Caco-2 (cell line): ENCODE data around the gene NEK3. TPM values are rescaled to one million over a fixed set of nuclear protein-coding genes. Genes with fewer than 3 reads are reported as not detected.

ENCODE experiments used
- BruUV-seq: library from RNA; stranded (reverse); fragments of 400-500 nt; replicated peaks from 2 replicates; lab custom pipeline; 2021; lab: Mats Ljungman, UMichigan
- CTCF ChIA-PET: fragments of 300-600 bp; sonication (Branson Sonifier 250); formaldehyde crosslinking; loops from one replicate; lab custom pipeline; 2022; ENCODE audit warnings: antibody characterized with exemption; lab: Charles Lee
- POLR2A ChIA-PET: fragments of 300-600 bp; sonication (Branson Sonifier 250); formaldehyde crosslinking; loops from one replicate; lab custom pipeline; 2022; ENCODE audit warnings: antibody characterized with exemption; lab: Charles Lee
- DNase-seq, 2 experiments: peaks; one replicate each; pipeline versions ENCODE4 v3.0.0 to v3.0.0-alpha.2; 2020 to 2022
- H3K27me3 ChIP-seq: replicated peaks from 2 replicates; pipeline ENCODE4 v1.6.0; 2011; ENCODE audit warnings: low read length; ENCODE audit not compliant: control insufficient read depth, insufficient read depth
- H3K36me3 ChIP-seq: 2 replicates; pipeline ENCODE4 v1.5.1; 2011; ENCODE audit warnings: low read length; ENCODE audit not compliant: control insufficient read depth, insufficient read depth
- H3K4me1 ChIP-seq: fragments of 250-450 bp; sonication (Bioruptor Pico); 2 replicates; pipeline ENCODE4 v1.5.1; 2020; ENCODE audit warnings: mild to moderate bottlenecking
- H3K4me3 ChIP-seq: 2 replicates; pipeline ENCODE4 v1.5.1; 2011; ENCODE audit warnings: low read depth, mild to moderate bottlenecking, control low read depth, low read length
- H3K9me3 ChIP-seq: fragments of 250-450 bp; sonication (Bioruptor Pico); 2 replicates; pipeline ENCODE4 v1.5.1; 2020; ENCODE audit warnings: mild to moderate bottlenecking, moderate library complexity
- H3K27ac Mint-ChIP-seq: one replicate; pipeline ENCODE4 v1.8.0; 2022; ENCODE audit warnings: mixed read lengths; ENCODE audit not compliant: unreplicated experiment
- H3K27me3 Mint-ChIP-seq: one replicate; pipeline ENCODE4 v1.8.0; 2022; ENCODE audit warnings: mixed read lengths; ENCODE audit not compliant: insufficient read depth, unreplicated experiment
- H3K36me3 Mint-ChIP-seq: one replicate; pipeline ENCODE4 v1.8.0; 2022; ENCODE audit warnings: mild to moderate bottlenecking, mixed read lengths; ENCODE audit not compliant: insufficient read depth, unreplicated experiment
- H3K4me1 Mint-ChIP-seq: one replicate; pipeline ENCODE4 v1.8.0; 2022; ENCODE audit warnings: low read depth, mixed read lengths; ENCODE audit not compliant: unreplicated experiment
- H3K4me3 Mint-ChIP-seq: one replicate; pipeline ENCODE4 v1.8.0; 2022; ENCODE audit warnings: mild to moderate bottlenecking, moderate library complexity, mixed read lengths; ENCODE audit not compliant: unreplicated experiment
- H3K9me3 Mint-ChIP-seq: one replicate; pipeline ENCODE4 v1.8.0; 2022; ENCODE audit warnings: mixed read lengths; ENCODE audit not compliant: unreplicated experiment
- intact Hi-C: fragments of 100-400 bp; cut with micrococcal nuclease; formaldehyde crosslinking; loops from one replicate; pipeline ENCODE4 v1.10.0; 2022; ENCODE audit not compliant: unreplicated experiment
- total RNA-seq: library from RNA; stranded (reverse); gene quantifications from 2 replicates; pipeline ENCODE4 v1.2.3, GENCODE V29; 2022
- TF ChIP-seq, protein P1 (sequence below), 2 experiments: fragments of 200-600 bp in 1 of 2; IDR thresholded peaks; 1 replicate in 1 of 2; 2 replicates in 1 of 2; pipeline versions ENCODE4 v1.5.1 to v1.8.0; 2011 to 2022; ENCODE audit warnings: antibody characterized with exemption in 1 of 2, control low read depth in 1 of 2, inconsistent platforms in 1 of 2, low read depth in 1 of 2, low read length in 1 of 2, mild to moderate bottlenecking in 1 of 2, moderate library complexity in 1 of 2; ENCODE audit not compliant: insufficient read depth in 1 of 2, severe bottlenecking in 1 of 2, unreplicated experiment in 1 of 2

NEK3 gene
- total RNA-seq, 1 experiment from 2014 or later: 33.5 TPM

DNA sequence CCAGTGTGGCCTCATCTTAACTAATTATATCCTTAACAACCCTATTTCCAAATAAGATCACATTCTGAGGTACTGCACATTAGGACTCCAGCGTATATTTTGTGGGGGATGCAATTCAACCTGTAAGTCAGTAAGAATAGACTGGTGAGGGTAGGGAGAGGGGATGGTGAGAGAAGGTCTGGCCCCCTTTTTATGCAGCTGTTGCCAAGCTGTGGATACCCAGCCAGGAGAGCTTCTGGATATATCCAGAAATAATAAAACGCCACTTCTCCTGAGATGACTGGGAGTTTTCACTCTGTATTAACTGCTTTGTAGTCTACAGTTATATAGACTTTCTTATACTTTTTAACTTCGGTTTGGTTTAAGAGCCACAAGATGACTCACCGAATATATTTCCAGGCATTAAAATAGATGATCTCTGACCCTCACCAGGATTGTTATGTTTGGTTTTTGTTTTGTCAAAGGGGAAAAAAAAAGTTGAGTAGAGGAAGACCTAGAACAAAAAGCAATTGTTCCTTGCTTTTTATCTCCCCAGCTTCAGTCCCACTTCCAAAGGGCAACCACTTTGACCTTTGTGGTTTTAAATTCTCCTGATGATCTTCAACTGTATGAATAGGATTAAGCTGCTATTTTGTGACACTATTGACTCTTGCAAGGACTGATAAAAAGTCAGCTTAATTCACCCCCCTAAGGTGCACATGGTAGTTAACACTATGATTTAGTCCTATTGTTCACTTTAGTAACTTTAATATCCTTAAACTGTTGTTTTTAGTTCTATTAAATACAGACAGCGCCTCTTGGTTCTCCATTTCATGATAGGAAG lies 3.1 kb upstream of the NEK3 start:
- POLR2A ChIA-PET: no interaction called here
- no peaks in the 10 kb centered on the region for H3K27me3 Mint-ChIP-seq
- H3K4me3 Mint-ChIP-seq: no peak overlapping the region
- peak overlapping the region; percentile 14 for H3K27ac Mint-ChIP-seq
- Histone ChIP-seq H3K4me1 (peaks cover 46% of the 10 kb centered on the region), H3K36me3 (no peaks in the 10 kb centered on the region), H3K9me3 (no peaks in the 10 kb centered on the region), H3K27me3 (no peaks in the 10 kb centered on the region), H3K4me3 (no peak overlapping the region)
- TF ChIP-seq, protein P1, sequence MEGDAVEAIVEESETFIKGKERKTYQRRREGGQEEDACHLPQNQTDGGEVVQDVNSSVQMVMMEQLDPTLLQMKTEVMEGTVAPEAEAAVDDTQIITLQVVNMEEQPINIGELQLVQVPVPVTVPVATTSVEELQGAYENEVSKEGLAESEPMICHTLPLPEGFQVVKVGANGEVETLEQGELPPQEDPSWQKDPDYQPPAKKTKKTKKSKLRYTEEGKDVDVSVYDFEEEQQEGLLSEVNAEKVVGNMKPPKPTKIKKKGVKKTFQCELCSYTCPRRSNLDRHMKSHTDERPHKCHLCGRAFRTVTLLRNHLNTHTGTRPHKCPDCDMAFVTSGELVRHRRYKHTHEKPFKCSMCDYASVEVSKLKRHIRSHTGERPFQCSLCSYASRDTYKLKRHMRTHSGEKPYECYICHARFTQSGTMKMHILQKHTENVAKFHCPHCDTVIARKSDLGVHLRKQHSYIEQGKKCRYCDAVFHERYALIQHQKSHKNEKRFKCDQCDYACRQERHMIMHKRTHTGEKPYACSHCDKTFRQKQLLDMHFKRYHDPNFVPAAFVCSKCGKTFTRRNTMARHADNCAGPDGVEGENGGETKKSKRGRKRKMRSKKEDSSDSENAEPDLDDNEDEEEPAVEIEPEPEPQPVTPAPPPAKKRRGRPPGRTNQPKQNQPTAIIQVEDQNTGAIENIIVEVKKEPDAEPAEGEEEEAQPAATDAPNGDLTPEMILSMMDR (IDR thresholded peaks at IDR 0.05; ENCODE audit: insufficient read depth in 1 of 2, low read depth in 1 of 2, low read length in 1 of 2, severe bottlenecking in 1 of 2, unreplicated experiment in 1 of 2): no peak
- peaks cover 23% of the 10 kb centered on the region for H3K36me3 Mint-ChIP-seq
- no TSS peak for BruUV-seq
- peaks cover 42% of the 10 kb centered on the region for H3K4me1 Mint-ChIP-seq
- DNase-seq: peak; percentile 50 to 53
- CTCF ChIA-PET: no interaction called here
- H3K9me3 Mint-ChIP-seq: no peaks in the 10 kb centered on the region
- intact Hi-C loops: no loop called here

DNA sequence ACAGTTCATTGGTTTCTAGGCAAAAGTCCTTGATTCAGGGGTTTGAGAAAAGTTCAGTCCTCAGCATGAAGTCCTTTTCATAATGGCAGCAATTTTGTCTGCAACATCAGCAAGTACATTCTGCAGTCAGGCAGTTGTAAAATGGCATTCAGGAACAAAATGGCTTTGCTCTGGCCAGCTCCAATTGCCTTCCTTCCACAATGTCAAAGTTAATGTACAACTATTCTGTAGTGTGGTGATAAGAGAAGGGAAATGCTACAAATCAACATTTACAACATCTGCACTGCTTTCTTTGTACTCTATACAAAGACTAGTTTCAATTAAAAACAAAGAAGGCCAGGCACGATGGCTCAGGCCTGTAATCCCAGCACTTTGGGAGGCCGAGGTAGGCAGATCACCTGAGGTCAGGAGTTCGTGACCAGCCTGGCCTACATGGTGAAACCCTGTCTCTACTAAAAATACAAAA lies 1.8 kb upstream of the NEK3 start:
- H3K9me3 Mint-ChIP-seq: no peaks in the 10 kb centered on the region
- POLR2A ChIA-PET: no interaction called here
- H3K4me1 ChIP-seq: peaks cover 53% of the 10 kb centered on the region
- no peaks in the 10 kb centered on the region for H3K9me3 ChIP-seq
- no peak overlapping the region for H3K4me3 ChIP-seq
- peak in 1 of 2 experiments; percentile 43 for DNase-seq
- no peaks in the 10 kb centered on the region; the same call in 1 of the 2 replicates for H3K36me3 ChIP-seq
- TF ChIP-seq, protein P1 (IDR thresholded peaks at IDR 0.05; ENCODE audit: insufficient read depth in 1 of 2, low read depth in 1 of 2, low read length in 1 of 2, severe bottlenecking in 1 of 2, unreplicated experiment in 1 of 2): no peak
- no peak overlapping the region for H3K4me3 Mint-ChIP-seq
- no peaks in the 10 kb centered on the region for H3K27me3 ChIP-seq
- H3K27me3 Mint-ChIP-seq: no peaks in the 10 kb centered on the region
- no TSS peak for BruUV-seq
- no peak overlapping the region for H3K27ac Mint-ChIP-seq
- intact Hi-C loops: loop anchor here (2.0 kb wide), 1 partner anchor 34 kb away; no protein-coding TSS in a partner anchor
- H3K4me1 Mint-ChIP-seq: peaks cover 54% of the 10 kb centered on the region
- CTCF ChIA-PET: no interaction called here
- peaks cover 21% of the 10 kb centered on the region for H3K36me3 Mint-ChIP-seq

DNA sequence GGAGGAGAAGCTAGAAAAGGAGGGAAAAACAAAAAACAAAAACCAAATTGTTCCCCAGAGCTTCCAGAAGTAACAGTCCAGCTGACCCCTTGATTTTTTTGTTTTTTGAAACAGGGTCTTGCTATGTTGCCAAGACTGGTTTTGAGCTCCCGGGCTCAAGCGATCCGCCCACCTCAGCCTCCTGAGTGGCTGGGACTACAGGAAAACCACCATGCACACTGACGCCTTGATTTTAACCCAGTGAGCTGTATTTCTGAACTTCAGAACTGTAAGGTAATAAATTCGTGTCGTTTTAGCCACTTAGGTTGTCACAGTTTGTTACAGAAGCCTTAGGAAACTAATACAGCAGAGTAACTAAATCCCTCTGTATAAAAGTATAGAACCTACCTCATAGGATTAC lies 1.1 kb upstream of the NEK3 start:
- Mint-ChIP-seq H3K27me3 (no peaks in the 10 kb centered on the region), H3K9me3 (no peaks in the 10 kb centered on the region), H3K36me3 (peaks cover 14% of the 10 kb centered on the region), H3K4me1 (peaks cover 54% of the 10 kb centered on the region), H3K27ac (no peak overlapping the region), H3K4me3 (no peak overlapping the region)
- ChIA-PET POLR2A (no interaction called here), CTCF (no interaction called here)
- TF ChIP-seq, protein P1 (IDR thresholded peaks at IDR 0.05; ENCODE audit: insufficient read depth in 1 of 2, low read depth in 1 of 2, low read length in 1 of 2, severe bottlenecking in 1 of 2, unreplicated experiment in 1 of 2): no peak
- H3K27me3 ChIP-seq: no peaks in the 10 kb centered on the region
- no peaks in the 10 kb centered on the region; the same call in none of the 2 replicates for H3K36me3 ChIP-seq
- BruUV-seq: no TSS peak
- no peak for DNase-seq
- no peak overlapping the region for H3K4me3 ChIP-seq
- no peaks in the 10 kb centered on the region for H3K9me3 ChIP-seq
- H3K4me1 ChIP-seq: peaks cover 54% of the 10 kb centered on the region
- intact Hi-C loops: loop anchor here (2.0 kb wide), 1 partner anchor 34 kb away; no protein-coding TSS in a partner anchor
